Retinal pigment epithelial cell (primary cell): ENCODE measurements around the gene GHRL.

Source experiments
- DNase-seq: peaks from one replicate; pipeline ENCODE4 v3.0.0-alpha.2; 2010; ENCODE audit warnings: low read depth
- H3K4me3 ChIP-seq: 2 replicates; pipeline ENCODE4 v1.5.1; 2011; ENCODE audit warnings: mild to moderate bottlenecking, low read length, control low read depth, moderate library complexity
- CTCF ChIP-seq: conservative IDR thresholded peaks from 2 replicates; pipeline ENCODE4 v1.5.1; 2011; ENCODE audit warnings: low read depth, low read length, control low read depth, inconsistent platforms

GHRL gene

DNA sequence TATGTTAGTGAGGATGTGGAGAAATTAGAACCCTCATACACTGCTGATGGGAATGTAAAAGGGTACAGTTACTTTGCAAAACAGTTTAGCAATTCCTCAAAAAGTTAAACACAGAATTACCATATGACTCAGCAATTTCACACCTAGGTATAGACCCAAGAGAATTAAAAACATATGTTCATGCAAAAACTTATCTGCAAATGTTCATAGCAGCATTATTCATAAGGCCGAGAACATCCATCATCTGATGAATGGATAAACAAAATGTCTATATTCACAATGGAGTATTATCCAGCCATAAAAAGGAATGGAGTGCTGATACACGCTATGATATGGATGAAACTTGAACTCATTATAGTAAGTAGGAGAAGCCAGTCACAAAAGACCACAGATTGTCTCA is 17.8 kb upstream of the GHRL start:
- DNase-seq, result no peak
- no peak for TF ChIP-seq CTCF
- H3K4me3 ChIP-seq, result no peak overlapping the region

DNA sequence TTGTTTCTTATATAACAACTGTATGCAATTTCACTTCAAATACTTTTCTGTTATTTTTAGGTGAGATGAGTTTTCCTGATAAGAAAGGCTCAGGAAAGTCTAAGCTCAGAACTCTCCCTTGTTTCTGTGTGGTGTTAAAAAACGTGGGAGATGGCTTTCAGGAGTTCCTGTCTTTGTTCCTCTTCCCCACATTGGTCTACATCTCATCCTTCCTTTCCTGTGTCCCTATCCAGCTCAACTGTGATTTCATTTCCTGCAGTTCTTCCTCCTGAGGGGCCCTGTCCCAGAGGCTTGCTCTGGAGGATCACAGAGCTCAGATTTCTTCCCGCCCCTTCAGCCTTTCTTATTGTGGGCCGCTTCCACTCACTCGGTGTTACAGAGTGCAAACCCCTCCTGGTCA is 17.0 kb upstream of the GHRL start:
- no peak for DNase-seq
- TF ChIP-seq CTCF, result no peak
- no peak overlapping the region for H3K4me3 ChIP-seq

- H3K4me3 ChIP-seq, result no peak overlapping the region
- TF ChIP-seq CTCF, result no peak
- no peak for DNase-seq
Measured at GRCh38 chr3:10308678-10309077, 15.9 kb upstream of the GHRL start.

DNA sequence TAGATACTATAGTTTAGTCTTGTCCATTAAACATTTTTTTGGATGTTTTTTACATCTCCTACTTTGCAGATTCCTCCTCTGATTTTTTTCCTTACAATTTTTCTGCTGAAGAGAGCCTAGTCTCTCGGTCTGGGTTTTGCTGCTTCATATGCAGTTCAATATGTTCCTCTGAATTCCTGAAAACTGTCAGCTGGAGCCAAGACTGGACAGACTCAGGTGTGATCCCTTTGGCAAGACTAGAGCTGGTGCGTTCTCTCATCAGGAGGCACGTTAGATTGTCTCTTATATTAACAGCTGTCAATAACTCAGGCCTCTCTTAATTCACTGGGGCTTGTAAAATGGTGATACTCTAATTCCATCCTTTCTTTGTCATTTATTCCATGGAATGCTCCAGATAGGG is 13.4 kb upstream of the GHRL start:
- TF ChIP-seq CTCF, result no peak
- no peak overlapping the region for H3K4me3 ChIP-seq
- DNase-seq, result no peak

- DNase-seq, result no peak
Measured at GRCh38 chr3:10305331-10305902, 12.7 kb upstream of the GHRL start.

DNA sequence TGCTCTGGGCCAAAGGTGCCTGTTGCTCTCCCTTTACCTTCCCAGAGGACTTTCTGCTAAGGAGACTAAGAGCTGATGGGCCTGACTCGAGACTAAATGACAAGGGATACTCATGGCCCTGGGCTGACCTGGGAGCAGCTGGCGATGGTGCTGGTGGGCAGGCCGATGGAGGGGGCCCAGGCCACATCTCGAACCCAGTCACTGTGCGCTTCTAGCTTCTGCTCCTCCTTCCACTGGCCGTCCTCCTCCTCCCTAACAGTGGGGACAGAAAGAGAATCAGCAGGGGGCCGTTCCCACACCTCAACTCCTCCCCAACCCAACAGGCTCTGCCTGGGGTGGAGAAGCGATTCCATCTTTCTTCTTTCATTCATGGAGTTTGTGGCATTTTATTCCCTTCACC is 12.2 kb upstream of the GHRL start:
- DNase-seq, result no peak
- TF ChIP-seq CTCF, result no peak
- no peak overlapping the region for H3K4me3 ChIP-seq

More at GRCh38 chr3:10305331-10305902, 12.7 kb upstream of the GHRL start:
- no peak overlapping the region for H3K4me3 ChIP-seq
- TF ChIP-seq CTCF, result no peak

GRCh38 chr3:10303785-10304184 is 11.0 kb upstream of the GHRL start:
- TF ChIP-seq CTCF, result no peak
- H3K4me3 ChIP-seq, result no peak overlapping the region
- DNase-seq, result no peak
